ENCODE data around the gene KCNC1.

The KCNC1 gene

GRCh38 chr11:17743808-17744119 is 9.2 kb downstream of the KCNC1 start:
- Histone ChIP-seq H3K4me3 (no peak overlapping the region), H3K27ac (no peak overlapping the region)
- no peak for DNase-seq (ENCODE audit: low spot score)
- no peak for TF ChIP-seq CTCF (IDR thresholded peaks at IDR 0.05)

GRCh38 chr11:17744151-17744940 is 9.8 kb downstream of the KCNC1 start:
- no peak for DNase-seq (ENCODE audit: low spot score)
- no peak overlapping the region for H3K4me3 ChIP-seq
- no peak for TF ChIP-seq CTCF (IDR thresholded peaks at IDR 0.05)

GRCh38 chr11:17745023-17745772 is 10.6 kb downstream of the KCNC1 start:
- no peak for DNase-seq (ENCODE audit: low spot score)
- Histone ChIP-seq H3K4me3 (no peak overlapping the region), H3K27ac (no peak overlapping the region)
- no peak for TF ChIP-seq CTCF (IDR thresholded peaks at IDR 0.05)

More at GRCh38 chr11:17744151-17744940, 9.8 kb downstream of the KCNC1 start:
- H3K27ac ChIP-seq, result no peak overlapping the region

- no peak for TF ChIP-seq CTCF (IDR thresholded peaks at IDR 0.05)
- DNase-seq (ENCODE audit: low spot score), result no peak
- H3K4me3 ChIP-seq, result no peak overlapping the region
- H3K27ac ChIP-seq, result no peak overlapping the region
Observed at GRCh38 chr11:17746096-17746495, 11.5 kb downstream of the KCNC1 start.

GRCh38 chr11:17747131-17747955 is 12.8 kb downstream of the KCNC1 start:
- no peak overlapping the region for H3K27ac ChIP-seq
- H3K4me3 ChIP-seq, result no peak overlapping the region
- TF ChIP-seq CTCF (IDR thresholded peaks at IDR 0.05), result no peak
- DNase-seq (ENCODE audit: low spot score), result no peak

- H3K27ac ChIP-seq, result no peak overlapping the region
- TF ChIP-seq CTCF (IDR thresholded peaks at IDR 0.05), result no peak
- H3K4me3 ChIP-seq, result no peak overlapping the region
- no peak for DNase-seq (ENCODE audit: low spot score)
Observed at GRCh38 chr11:17748044-17748443, 13.5 kb downstream of the KCNC1 start.
